ENCODE measurements around the gene STING1. TPM values are rescaled to one million over a fixed set of nuclear protein-coding genes. Genes with fewer than 3 reads are reported as not detected.

The STING1 gene
- total and polyA plus RNA-seq, 10 of the 15 experiments (the other 5 are each of a cell fraction or from before 2014, with no cell fraction given), result 10.1 to 56.1 (median 41.0) TPM

DNA sequence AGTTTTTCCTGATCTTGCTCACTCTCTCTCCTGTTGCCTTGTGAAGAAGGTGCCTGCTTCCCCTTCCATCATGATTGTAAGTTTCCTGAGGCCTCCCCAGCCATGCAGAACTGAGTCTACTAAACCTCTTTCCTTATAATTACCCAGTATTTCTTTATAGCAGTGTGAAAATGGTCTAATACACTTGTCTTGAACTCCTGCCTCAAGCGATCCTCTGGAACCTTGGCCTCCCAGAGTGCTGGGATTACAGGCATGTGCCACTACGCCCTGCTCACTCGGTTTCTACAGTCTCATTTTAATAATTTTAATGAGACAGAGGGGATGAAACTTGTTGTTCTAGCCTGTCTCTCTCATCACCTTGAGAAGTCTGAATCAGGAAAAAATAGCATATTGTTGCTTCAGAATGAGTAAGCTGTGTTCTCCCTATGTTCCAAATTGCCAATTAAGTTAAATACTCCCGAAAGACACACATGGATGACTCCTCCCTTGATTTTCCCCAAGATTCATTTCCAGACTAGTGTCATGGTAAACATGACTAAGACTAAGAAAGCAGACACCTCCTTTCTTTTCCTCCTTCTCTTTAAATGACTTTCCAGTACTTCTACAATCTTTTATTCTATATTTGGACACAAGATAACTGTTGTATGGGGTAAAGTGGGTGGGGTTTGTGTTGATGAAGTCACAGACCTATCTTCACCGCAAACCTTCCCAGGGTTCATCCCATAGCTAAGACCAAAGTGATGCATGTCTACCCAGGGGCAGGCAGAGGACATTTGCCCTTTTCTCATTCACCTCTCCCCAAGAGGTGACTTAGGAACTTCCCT is 35.4 kb downstream of the STING1 start (continued):
- no peak for TF ChIP-seq MXI1 (IDR thresholded peaks at IDR 0.05; ENCODE audit: low read depth, low read length)
- TF ChIP-seq ZBTB4 (CRISPR knock-in tag; IDR thresholded peaks at IDR 0.05), result no peak
- TF ChIP-seq SMC3 (IDR thresholded peaks at IDR 0.05; ENCODE audit: borderline replicate concordance, low read length), result no peak
- no peak for TF ChIP-seq TARDBP (IDR thresholded peaks at IDR 0.05; ENCODE audit: borderline replicate concordance)
- TF ChIP-seq HDGF (IDR thresholded peaks at IDR 0.05), result no peak
- TF ChIP-seq TCF7 (IDR thresholded peaks at IDR 0.05; ENCODE audit: borderline replicate concordance), result no peak
- peak; percentile 100 for TF ChIP-seq JUNB (IDR thresholded peaks at IDR 0.05)
- TF ChIP-seq, protein P1, sequence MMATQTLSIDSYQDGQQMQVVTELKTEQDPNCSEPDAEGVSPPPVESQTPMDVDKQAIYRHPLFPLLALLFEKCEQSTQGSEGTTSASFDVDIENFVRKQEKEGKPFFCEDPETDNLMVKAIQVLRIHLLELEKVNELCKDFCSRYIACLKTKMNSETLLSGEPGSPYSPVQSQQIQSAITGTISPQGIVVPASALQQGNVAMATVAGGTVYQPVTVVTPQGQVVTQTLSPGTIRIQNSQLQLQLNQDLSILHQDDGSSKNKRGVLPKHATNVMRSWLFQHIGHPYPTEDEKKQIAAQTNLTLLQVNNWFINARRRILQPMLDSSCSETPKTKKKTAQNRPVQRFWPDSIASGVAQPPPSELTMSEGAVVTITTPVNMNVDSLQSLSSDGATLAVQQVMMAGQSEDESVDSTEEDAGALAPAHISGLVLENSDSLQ (IDR thresholded peaks at IDR 0.05), result peak; percentile 35; the same call in 1 of the 2 replicates
- TF ChIP-seq POU2F2 (IDR thresholded peaks at IDR 0.05; ENCODE audit: borderline replicate concordance, low read depth, low read length), result peak; percentile 40; the same call in 1 of the 3 replicates
- TF ChIP-seq POLR2A (IDR thresholded peaks at IDR 0.05; ENCODE audit: low read depth, low read length), result no peak
- peak in 1 of 2 experiments; percentile 84; a peak in 2 of 4 replicates for TF ChIP-seq SRF (IDR thresholded peaks at IDR 0.05; ENCODE audit: low read depth in 2 of 2, low read length in 2 of 2)
- TF ChIP-seq HDAC6 (IDR thresholded peaks at IDR 0.05; ENCODE audit: unreplicated experiment), result no peak
- no peak for TF ChIP-seq RAD21 (IDR thresholded peaks at IDR 0.05; ENCODE audit: insufficient read depth, low read depth, low read length)
- no peak for TF ChIP-seq BRCA1 (IDR thresholded peaks at IDR 0.05; ENCODE audit: low read depth, low read length)
- TF ChIP-seq NR2C2 (IDR thresholded peaks at IDR 0.05; ENCODE audit: borderline replicate concordance, control insufficient read depth, insufficient read length, low read depth), result no peak
- peak; percentile 82 for TF ChIP-seq PML (IDR thresholded peaks at IDR 0.05; ENCODE audit: low read length)
- TF ChIP-seq NFIC (IDR thresholded peaks at IDR 0.05; ENCODE audit: low read depth, low read length), result peak; percentile 100
- TF ChIP-seq STAT1 (conservative IDR thresholded peaks at IDR 0.05), result no peak
- TF ChIP-seq KAT2A (conservative IDR thresholded peaks at IDR 0.05; ENCODE audit: control insufficient read depth, low read depth, low read length), result no peak
- TF ChIP-seq, protein P2, sequence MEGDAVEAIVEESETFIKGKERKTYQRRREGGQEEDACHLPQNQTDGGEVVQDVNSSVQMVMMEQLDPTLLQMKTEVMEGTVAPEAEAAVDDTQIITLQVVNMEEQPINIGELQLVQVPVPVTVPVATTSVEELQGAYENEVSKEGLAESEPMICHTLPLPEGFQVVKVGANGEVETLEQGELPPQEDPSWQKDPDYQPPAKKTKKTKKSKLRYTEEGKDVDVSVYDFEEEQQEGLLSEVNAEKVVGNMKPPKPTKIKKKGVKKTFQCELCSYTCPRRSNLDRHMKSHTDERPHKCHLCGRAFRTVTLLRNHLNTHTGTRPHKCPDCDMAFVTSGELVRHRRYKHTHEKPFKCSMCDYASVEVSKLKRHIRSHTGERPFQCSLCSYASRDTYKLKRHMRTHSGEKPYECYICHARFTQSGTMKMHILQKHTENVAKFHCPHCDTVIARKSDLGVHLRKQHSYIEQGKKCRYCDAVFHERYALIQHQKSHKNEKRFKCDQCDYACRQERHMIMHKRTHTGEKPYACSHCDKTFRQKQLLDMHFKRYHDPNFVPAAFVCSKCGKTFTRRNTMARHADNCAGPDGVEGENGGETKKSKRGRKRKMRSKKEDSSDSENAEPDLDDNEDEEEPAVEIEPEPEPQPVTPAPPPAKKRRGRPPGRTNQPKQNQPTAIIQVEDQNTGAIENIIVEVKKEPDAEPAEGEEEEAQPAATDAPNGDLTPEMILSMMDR (IDR thresholded peaks at IDR 0.05 in 2 of 3, conservative IDR thresholded peaks at IDR 0.05 in 1 of 3; ENCODE audit: control insufficient read depth in 2 of 3, extremely low read depth in 1 of 3, insufficient read depth in 1 of 3, low read depth in 3 of 3, low read length in 3 of 3), result no peak
- TF ChIP-seq SUZ12 (IDR thresholded peaks at IDR 0.05; ENCODE audit: unreplicated experiment), result no peak
- TF ChIP-seq, protein P3, sequence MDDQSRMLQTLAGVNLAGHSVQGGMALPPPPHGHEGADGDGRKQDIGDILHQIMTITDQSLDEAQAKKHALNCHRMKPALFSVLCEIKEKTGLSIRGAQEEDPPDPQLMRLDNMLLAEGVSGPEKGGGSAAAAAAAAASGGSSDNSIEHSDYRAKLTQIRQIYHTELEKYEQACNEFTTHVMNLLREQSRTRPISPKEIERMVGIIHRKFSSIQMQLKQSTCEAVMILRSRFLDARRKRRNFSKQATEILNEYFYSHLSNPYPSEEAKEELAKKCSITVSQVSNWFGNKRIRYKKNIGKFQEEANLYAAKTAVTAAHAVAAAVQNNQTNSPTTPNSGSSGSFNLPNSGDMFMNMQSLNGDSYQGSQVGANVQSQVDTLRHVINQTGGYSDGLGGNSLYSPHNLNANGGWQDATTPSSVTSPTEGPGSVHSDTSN (IDR thresholded peaks at IDR 0.05; ENCODE audit: insufficient replicate concordance, low read depth, low read length), result no peak
- TF ChIP-seq IKZF2 (IDR thresholded peaks at IDR 0.05), result peak; percentile 99 to 100
- no peak for TF ChIP-seq SPI1 (IDR thresholded peaks at IDR 0.05; ENCODE audit: borderline replicate concordance, insufficient read depth, low read depth, low read length)

All from GM12878 (cell line).